IPS-15b (cell line): ENCODE measurements around the gene PRSS12.

ENCODE experiments used
- H3K27me3 ChIP-seq: one replicate; pipeline ENCODE4 v1.6.1; 2013; ENCODE audit warnings: low read length; ENCODE audit not compliant: control insufficient read depth, insufficient read depth
- H3K36me3 ChIP-seq: one replicate; pipeline ENCODE4 v1.6.1; 2013; ENCODE audit warnings: low read length; ENCODE audit not compliant: control insufficient read depth, insufficient read depth
- H3K4me1 ChIP-seq: one replicate; pipeline ENCODE4 v1.6.1; 2013; ENCODE audit warnings: mild to moderate bottlenecking, low read length; ENCODE audit not compliant: control insufficient read depth, insufficient read depth
- H3K4me3 ChIP-seq: one replicate; pipeline ENCODE4 v1.5.1; 2013; ENCODE audit warnings: low read depth, low read length
- H3K9ac ChIP-seq: one replicate; pipeline ENCODE4 v1.6.1; 2013; ENCODE audit warnings: low read depth, mild to moderate bottlenecking, low read length
- H3K9me3 ChIP-seq: one replicate; pipeline ENCODE4 v1.6.1; 2013; ENCODE audit warnings: mild to moderate bottlenecking, low read length; ENCODE audit not compliant: control insufficient read depth, insufficient read depth

PRSS12 gene

DNA sequence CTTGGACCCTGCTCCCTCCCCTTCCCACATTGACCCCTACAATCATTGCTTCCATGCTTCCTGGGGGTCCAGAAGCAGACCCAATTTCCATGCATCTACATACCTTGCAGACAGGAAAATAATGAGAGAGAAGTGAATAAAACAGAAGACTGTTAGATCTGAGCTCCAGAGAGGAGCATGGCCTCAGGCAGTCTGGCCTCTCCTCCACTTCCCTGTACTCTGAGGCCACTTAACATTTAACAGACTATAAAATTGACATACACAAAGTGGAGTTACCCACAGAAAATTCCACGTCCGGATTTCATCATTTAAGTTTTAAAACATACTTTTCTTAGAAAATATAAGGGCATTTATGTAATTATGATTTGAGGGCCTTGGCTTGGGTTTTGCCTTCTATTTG is 2.1 kb upstream of the PRSS12 start:
- Histone ChIP-seq H3K4me1 (no peaks in the 10 kb centered on the region), H3K4me3 (no peak overlapping the region), H3K36me3 (no peaks in the 10 kb centered on the region), H3K27me3 (peaks cover 30% of the 10 kb centered on the region), H3K9ac (no peak overlapping the region), H3K9me3 (no peaks in the 10 kb centered on the region)

DNA sequence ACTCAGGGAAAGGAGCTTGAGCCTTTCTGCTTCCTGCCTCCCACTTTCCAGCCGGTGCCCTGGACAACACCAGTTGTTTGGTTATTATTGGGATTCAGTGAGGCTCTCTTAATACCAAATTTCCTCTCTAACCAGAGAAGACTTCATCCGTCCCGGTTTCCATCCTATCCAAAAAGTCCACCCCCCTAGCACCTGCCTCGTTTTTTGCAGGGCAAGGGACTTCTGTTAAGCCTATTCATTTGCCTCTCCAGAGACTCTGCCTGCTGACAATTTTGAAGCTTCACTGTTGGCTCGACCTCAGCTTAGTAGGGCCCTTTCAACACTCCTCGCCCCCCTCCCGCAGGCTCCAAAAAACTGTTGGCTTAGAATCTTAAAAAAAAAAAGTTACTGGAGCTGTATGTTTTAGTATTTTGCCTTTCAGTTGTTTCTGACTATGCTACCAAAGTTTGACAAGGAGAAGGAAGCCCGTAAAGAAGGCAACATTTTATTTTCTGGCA is 779 bp upstream of the PRSS12 start:
- H3K27me3 ChIP-seq, result peaks cover 30% of the 10 kb centered on the region
- H3K4me3 ChIP-seq, result peak overlapping the region; percentile 73
- no peaks in the 10 kb centered on the region for H3K9me3 ChIP-seq
- H3K36me3 ChIP-seq, result no peaks in the 10 kb centered on the region
- no peak overlapping the region for H3K9ac ChIP-seq
- H3K4me1 ChIP-seq, result no peaks in the 10 kb centered on the region

DNA sequence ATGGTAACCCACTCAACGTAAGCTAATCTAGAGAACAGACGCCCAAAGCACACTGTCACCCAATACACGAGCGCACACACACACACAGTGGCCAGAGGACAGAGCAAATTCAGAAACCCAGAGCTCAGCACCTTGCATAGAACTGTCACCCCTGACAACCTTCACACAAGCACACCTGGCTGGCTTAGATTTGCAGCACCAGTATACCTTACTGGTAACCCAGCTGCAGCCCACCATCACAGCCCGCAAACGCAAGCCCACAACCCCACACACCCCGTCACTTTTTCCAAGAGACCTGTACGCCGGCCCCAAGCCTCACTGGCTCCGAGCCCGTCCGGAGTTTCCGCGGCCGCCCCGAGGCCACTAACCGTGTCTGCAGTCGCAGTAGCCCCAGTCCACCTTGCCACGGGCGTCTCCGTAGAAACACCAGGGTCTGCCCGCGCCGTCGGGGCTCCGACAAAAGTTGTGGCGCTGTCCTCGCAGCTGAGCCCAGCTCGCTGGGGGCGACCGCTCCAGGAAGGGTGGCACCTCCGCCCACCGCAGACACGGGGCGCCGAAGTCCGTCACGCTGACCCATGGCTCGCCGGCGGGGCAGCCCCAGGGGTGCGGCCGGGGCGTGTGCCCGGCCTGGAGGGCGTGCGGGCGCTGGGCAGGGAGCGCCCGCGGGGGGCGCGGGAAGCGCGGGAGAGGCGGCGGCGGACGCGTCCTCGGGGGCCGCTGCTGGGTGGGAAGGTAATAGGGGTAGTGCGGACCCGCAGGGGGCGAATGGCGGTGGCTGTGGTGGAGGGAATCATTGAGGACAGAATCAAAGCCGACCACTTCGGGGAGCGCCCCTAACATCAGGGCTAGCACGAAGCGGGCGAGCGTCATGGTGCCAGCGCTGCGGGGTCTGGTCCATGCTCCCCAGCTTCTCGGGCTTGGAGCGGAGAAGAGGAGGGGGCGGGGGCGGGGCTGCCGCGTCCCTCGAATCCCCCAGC is 664 bp downstream of the PRSS12 start:
- Histone ChIP-seq H3K9me3 (no peaks in the 10 kb centered on the region), H3K4me3 (peak overlapping the region; percentile 73), H3K27me3 (peaks cover 30% of the 10 kb centered on the region), H3K36me3 (no peaks in the 10 kb centered on the region), H3K9ac (no peak overlapping the region), H3K4me1 (no peaks in the 10 kb centered on the region)

DNA sequence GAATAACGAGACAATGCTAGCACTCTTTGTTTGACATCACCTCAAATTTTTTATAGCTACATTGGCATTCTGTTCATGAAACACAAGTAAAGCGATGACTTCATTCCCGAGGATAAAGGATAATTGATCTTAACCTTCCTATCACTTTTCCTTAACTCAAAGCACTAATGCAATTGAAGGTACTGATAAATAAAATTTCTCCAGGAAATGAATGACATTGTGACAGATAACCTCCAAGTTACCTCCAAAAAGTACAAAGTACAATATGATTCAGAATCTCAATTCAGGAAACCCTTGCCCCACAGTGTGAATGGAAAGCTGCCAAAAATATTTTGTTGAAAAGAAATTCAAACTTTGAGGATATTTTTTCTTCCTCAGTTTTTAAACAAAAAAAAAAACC is 1.8 kb downstream of the PRSS12 start:
- H3K36me3 ChIP-seq, result no peaks in the 10 kb centered on the region
- H3K9ac ChIP-seq, result no peak overlapping the region
- no peaks in the 10 kb centered on the region for H3K4me1 ChIP-seq
- H3K9me3 ChIP-seq, result no peaks in the 10 kb centered on the region
- H3K4me3 ChIP-seq, result no peak overlapping the region
- H3K27me3 ChIP-seq, result peaks cover 30% of the 10 kb centered on the region

DNA sequence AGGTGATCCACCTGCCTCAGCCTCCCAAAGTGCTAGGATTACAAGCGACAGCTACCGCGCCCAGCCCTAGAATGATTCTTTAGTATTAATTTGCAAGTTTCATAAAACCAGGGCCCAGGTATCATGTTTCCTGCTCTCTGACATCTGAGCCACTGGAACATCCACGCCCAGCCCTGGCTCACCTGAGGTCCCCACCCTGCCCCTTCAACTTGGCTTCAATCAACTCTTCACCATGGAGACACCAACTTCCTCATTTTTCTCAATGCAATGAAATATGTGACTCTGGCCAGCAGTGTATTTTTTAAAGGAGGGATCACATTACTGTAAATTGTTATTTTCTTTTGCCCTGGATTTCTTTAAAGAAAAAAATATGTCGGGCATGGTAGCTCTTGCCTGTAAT is 3.9 kb downstream of the PRSS12 start:
- H3K9ac ChIP-seq, result no peak overlapping the region
- H3K4me3 ChIP-seq, result no peak overlapping the region
- H3K9me3 ChIP-seq, result no peaks in the 10 kb centered on the region
- no peaks in the 10 kb centered on the region for H3K36me3 ChIP-seq
- H3K4me1 ChIP-seq, result no peaks in the 10 kb centered on the region
- H3K27me3 ChIP-seq, result peaks cover 28% of the 10 kb centered on the region

DNA sequence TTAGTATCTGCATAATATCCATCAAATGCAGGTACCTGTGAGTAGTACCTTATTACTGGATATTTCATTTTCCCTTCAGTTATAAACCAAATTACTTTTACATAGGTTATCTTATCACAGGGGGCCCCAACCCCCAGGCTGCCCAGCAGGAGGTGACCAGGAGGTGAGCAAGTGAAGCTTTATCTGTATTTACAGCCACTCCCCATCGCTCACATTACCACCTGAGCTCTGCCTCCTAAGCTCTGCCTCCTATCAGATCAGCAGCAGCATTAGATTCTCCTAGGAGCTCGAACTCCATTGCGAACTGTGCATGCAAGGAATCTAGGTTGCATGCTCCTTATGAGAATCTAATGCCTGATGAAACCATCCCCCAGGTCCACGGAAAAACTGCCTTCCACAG is 6.3 kb downstream of the PRSS12 start:
- Histone ChIP-seq H3K9me3 (no peaks in the 10 kb centered on the region), H3K4me1 (no peaks in the 10 kb centered on the region), H3K36me3 (no peaks in the 10 kb centered on the region), H3K9ac (no peak overlapping the region), H3K27me3 (peaks cover 13% of the 10 kb centered on the region), H3K4me3 (no peak overlapping the region)

DNA sequence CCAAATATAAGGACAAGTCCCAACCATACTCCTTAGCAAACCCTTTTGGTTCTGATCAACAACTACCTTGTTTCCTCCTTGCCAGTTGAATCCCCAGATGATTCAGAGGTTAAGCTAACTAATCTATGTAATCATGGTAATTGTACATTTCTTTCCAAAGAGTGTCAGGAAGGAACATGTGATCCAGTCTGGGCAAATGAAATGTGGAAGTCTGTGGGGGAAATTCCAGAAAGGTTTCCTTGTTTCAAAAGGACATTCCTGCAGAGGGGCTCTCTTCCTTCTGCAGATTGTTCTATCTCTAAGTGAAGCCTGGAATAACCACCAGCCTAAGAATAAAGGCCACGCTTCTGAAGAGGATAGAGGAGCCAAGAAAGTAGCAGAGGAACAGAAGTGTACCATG is 7.0 kb downstream of the PRSS12 start:
- no peak overlapping the region for H3K9ac ChIP-seq
- H3K27me3 ChIP-seq, result peaks cover 6% of the 10 kb centered on the region
- no peak overlapping the region for H3K4me3 ChIP-seq
- H3K4me1 ChIP-seq, result peaks cover under 1% of the 10 kb centered on the region
- no peaks in the 10 kb centered on the region for H3K9me3 ChIP-seq
- H3K36me3 ChIP-seq, result no peaks in the 10 kb centered on the region

DNA sequence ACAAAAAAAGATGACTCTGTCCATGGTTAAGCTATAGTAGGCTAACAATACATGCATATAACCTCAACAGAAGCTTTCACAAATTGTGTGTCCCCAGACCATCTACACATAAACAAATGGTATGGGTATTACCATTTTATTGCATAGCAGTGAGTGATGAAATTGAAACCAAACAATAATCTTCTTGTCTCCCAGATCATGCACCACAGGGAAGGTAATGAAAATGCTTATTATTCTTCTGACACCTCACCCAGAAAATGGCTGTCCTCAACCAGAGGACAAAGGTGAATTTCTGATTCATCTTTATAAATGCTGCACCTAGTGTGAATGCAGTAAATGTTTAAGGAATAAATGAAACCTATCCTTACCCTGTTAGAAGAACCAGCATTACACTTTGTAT is 8.0 kb downstream of the PRSS12 start:
- no peak overlapping the region for H3K9ac ChIP-seq
- no peaks in the 10 kb centered on the region for H3K36me3 ChIP-seq
- no peaks in the 10 kb centered on the region for H3K27me3 ChIP-seq
- no peak overlapping the region for H3K4me3 ChIP-seq
- H3K9me3 ChIP-seq, result no peaks in the 10 kb centered on the region
- H3K4me1 ChIP-seq, result peaks cover 8% of the 10 kb centered on the region

DNA sequence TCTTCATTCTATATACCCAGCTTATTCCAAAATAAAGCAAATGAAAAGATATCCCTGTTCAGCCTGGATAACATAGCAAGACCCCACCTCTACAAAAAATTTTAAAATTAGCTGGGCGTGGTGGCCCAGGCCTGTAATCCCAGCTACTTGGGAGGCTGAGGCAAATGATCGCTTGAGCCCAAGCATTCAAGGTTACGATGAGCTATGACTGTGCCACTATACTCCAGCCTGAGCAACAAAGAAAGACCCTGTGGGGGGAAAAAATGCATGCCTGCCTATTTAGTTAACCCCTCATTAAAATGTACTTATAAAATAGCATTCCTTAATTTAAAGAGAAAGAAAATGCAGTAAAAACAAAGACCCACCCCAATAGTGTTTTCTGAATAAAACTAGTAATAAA is 9.3 kb downstream of the PRSS12 start:
- Histone ChIP-seq H3K4me3 (no peak overlapping the region), H3K9me3 (no peaks in the 10 kb centered on the region), H3K4me1 (peaks cover 8% of the 10 kb centered on the region), H3K36me3 (no peaks in the 10 kb centered on the region), H3K9ac (no peak overlapping the region), H3K27me3 (no peaks in the 10 kb centered on the region)

DNA sequence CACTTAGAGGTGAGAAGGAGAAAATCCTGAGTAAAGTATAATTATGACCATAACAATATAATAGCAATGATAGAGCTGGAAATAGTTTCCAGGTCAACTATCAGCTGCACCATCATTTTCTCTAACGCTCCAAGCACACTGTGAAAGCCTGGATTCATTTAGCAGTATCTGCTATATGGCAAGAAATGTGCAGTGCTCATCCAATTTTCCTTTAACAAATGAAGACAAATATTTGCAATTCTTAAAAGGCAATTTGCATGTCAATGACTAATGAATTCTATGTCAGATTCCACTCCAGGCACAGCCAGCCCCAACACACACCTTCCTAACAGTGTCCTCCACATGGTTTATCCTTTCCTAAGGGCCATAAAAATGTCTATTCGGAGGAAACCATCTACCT is 12.7 kb downstream of the PRSS12 start:
- Histone ChIP-seq H3K36me3 (no peaks in the 10 kb centered on the region), H3K4me3 (no peak overlapping the region)

DNA sequence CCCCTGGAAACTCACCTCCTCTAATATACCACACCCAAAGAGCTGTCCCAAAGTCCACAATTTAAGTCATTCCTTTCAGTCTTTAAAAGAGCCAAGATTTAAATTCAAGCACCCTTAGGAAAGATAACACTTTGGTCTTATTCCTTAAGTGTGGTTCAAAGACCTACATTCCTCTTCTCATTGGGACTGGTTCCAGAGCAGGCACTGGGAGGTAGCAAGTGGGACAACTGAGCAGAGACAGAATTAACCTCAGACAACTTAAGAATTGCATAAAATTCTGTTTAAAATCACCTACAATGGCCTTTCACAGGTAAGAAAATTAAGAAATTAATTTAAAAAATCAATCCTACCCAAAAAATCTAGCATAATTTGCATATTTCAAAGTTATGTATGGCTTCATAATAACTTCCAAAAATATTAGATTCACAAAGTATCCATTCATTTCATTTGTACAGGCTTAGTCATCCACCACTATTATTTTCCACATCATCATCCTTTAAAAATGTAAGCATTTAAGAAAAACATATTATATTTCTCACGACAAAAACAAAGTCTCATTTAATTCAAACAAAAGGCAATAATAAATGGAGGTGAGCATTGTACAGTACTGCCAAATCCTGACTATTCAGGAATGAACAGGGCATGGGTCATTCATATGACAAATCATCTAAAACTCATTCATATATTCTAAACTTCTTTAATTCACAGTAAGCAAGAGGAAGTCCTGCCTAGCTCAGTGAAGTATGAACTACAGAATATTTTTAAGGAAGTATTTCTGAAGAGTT is 13.6 kb downstream of the PRSS12 start:
- Histone ChIP-seq H3K4me1 (peaks cover 11% of the 10 kb centered on the region), H3K27me3 (no peaks in the 10 kb centered on the region), H3K4me3 (no peak overlapping the region), H3K9me3 (no peaks in the 10 kb centered on the region), H3K9ac (no peak overlapping the region), H3K36me3 (no peaks in the 10 kb centered on the region)

More for the DNA sequence above, 12.7 kb downstream of the PRSS12 start:
- Histone ChIP-seq H3K9ac (no peak overlapping the region), H3K27me3 (no peaks in the 10 kb centered on the region), H3K4me1 (peaks cover 11% of the 10 kb centered on the region), H3K9me3 (no peaks in the 10 kb centered on the region)
